Mononuclear cell (primary cell): ENCODE measurements around the gene WDR48. TPM values are rescaled to one million over a fixed set of nuclear protein-coding genes. Genes with fewer than 3 reads are reported as not detected.

Source experiments
- H3K27me3 ChIP-seq: 2 replicates; pipeline ENCODE4 v1.6.0; 2011; ENCODE audit warnings: low read length, control low read depth; ENCODE audit not compliant: insufficient read depth
- H3K4me1 ChIP-seq: 2 replicates; pipeline ENCODE4 v1.5.1; 2011; ENCODE audit warnings: mild to moderate bottlenecking, low read length, control low read depth; ENCODE audit not compliant: insufficient read depth
- H3K4me3 ChIP-seq: 2 replicates; pipeline ENCODE4 v1.5.1; 2011; ENCODE audit warnings: mild to moderate bottlenecking, low read length, moderate library complexity
- H3K9me3 ChIP-seq: 2 replicates; pipeline ENCODE4 v1.5.1; 2011; ENCODE audit warnings: low read depth, mild to moderate bottlenecking, control low read depth, low read length
- total RNA-seq: library from RNA; depleted of rRNA; stranded (reverse); fragments of >200 nt; gene quantifications from one replicate; pipeline ENCODE4 v1.2.3, GENCODE V29; 2012

Gene WDR48
- total RNA-seq, 1 donor: 123 TPM

GRCh38 chr3:39132096-39133092 is 80.6 kb downstream of the WDR48 start:
- Histone ChIP-seq H3K4me3 (no peak overlapping the region), H3K4me1 (peaks cover 12% of the 10 kb centered on the region), H3K9me3 (no peaks in the 10 kb centered on the region), H3K27me3 (no peaks in the 10 kb centered on the region)

GRCh38 chr3:39133093-39133490 is 81.3 kb downstream of the WDR48 start:
- no peaks in the 10 kb centered on the region for H3K9me3 ChIP-seq
- H3K4me3 ChIP-seq: no peak overlapping the region
- H3K27me3 ChIP-seq: no peaks in the 10 kb centered on the region
- peaks cover 5% of the 10 kb centered on the region for H3K4me1 ChIP-seq

GRCh38 chr3:39133822-39134221 is 82.0 kb downstream of the WDR48 start:
- Histone ChIP-seq H3K9me3 (no peaks in the 10 kb centered on the region), H3K4me3 (no peak overlapping the region), H3K4me1 (no peaks in the 10 kb centered on the region), H3K27me3 (no peaks in the 10 kb centered on the region)

- H3K4me1 ChIP-seq: no peaks in the 10 kb centered on the region
- no peak overlapping the region for H3K4me3 ChIP-seq
- H3K9me3 ChIP-seq: no peaks in the 10 kb centered on the region
- H3K27me3 ChIP-seq: no peaks in the 10 kb centered on the region
These were observed 82.5 kb downstream of the WDR48 start for GRCh38 chr3:39134305-39134704.

- Histone ChIP-seq H3K4me1 (peaks cover under 1% of the 10 kb centered on the region), H3K4me3 (no peak overlapping the region), H3K27me3 (no peaks in the 10 kb centered on the region), H3K9me3 (no peaks in the 10 kb centered on the region)
These were observed 83.5 kb downstream of the WDR48 start for GRCh38 chr3:39135170-39135805.

GRCh38 chr3:39136533-39137434 is 85.0 kb downstream of the WDR48 start:
- Histone ChIP-seq H3K4me3 (no peak overlapping the region), H3K9me3 (no peaks in the 10 kb centered on the region), H3K4me1 (peaks cover 15% of the 10 kb centered on the region), H3K27me3 (no peaks in the 10 kb centered on the region)

- Histone ChIP-seq H3K4me3 (no peak overlapping the region), H3K9me3 (no peaks in the 10 kb centered on the region), H3K27me3 (no peaks in the 10 kb centered on the region)
These were observed 85.7 kb downstream of the WDR48 start for GRCh38 chr3:39137435-39137936.

GRCh38 chr3:39137991-39138803 is 86.4 kb downstream of the WDR48 start:
- H3K27me3 ChIP-seq: no peaks in the 10 kb centered on the region
- H3K4me1 ChIP-seq: peaks cover 29% of the 10 kb centered on the region
- no peaks in the 10 kb centered on the region for H3K9me3 ChIP-seq
- no peak overlapping the region for H3K4me3 ChIP-seq

More at GRCh38 chr3:39137435-39137936, 85.7 kb downstream of the WDR48 start:
- H3K4me1 ChIP-seq: peaks cover 23% of the 10 kb centered on the region

- Histone ChIP-seq H3K9me3 (no peaks in the 10 kb centered on the region), H3K4me3 (no peak overlapping the region), H3K4me1 (peaks cover 29% of the 10 kb centered on the region), H3K27me3 (no peaks in the 10 kb centered on the region)
These were observed 87.1 kb downstream of the WDR48 start for GRCh38 chr3:39138804-39139415.

- H3K9me3 ChIP-seq: no peaks in the 10 kb centered on the region
- H3K27me3 ChIP-seq: no peaks in the 10 kb centered on the region
- no peak overlapping the region for H3K4me3 ChIP-seq
- H3K4me1 ChIP-seq: peaks cover 29% of the 10 kb centered on the region
These were observed 87.6 kb downstream of the WDR48 start for GRCh38 chr3:39139442-39139841.

GRCh38 chr3:39140341-39140971 is 88.6 kb downstream of the WDR48 start:
- Histone ChIP-seq H3K4me1 (peaks cover 29% of the 10 kb centered on the region), H3K4me3 (no peak overlapping the region), H3K9me3 (no peaks in the 10 kb centered on the region), H3K27me3 (no peaks in the 10 kb centered on the region)

GRCh38 chr3:39141171-39141995 is 89.6 kb downstream of the WDR48 start:
- no peaks in the 10 kb centered on the region for H3K27me3 ChIP-seq
- H3K9me3 ChIP-seq: no peaks in the 10 kb centered on the region
- H3K4me1 ChIP-seq: peaks cover 36% of the 10 kb centered on the region
- no peak overlapping the region for H3K4me3 ChIP-seq

- peaks cover 43% of the 10 kb centered on the region for H3K4me1 ChIP-seq
- H3K9me3 ChIP-seq: no peaks in the 10 kb centered on the region
- no peaks in the 10 kb centered on the region for H3K27me3 ChIP-seq
- H3K4me3 ChIP-seq: no peak overlapping the region
These were observed 90.3 kb downstream of the WDR48 start for GRCh38 chr3:39142067-39142466.
